ENCODE measurements around the gene CDC42EP3. TPM values are rescaled to one million over a fixed set of nuclear protein-coding genes. Genes with fewer than 3 reads are reported as not detected.

CDC42EP3 gene
- total and polyA plus RNA-seq, 8 donors: 6.7 to 89.7 (median 17.2) TPM

GRCh38 chr2:37621199-37621598 is 50.2 kb downstream of the CDC42EP3 start:
- intact Hi-C loops (cut with DNase I; ENCODE audit: low total_unique reads): no loop called here
- H3K27ac ChIP-seq: no peak overlapping the region
- H3K9me3 ChIP-seq: no peaks in the 10 kb centered on the region
- H3K36me3 ChIP-seq: no peaks in the 10 kb centered on the region
- DNase-seq: no peak
- 73 to 84% (median 79%) methylated on average over 1 of the region's 1 CpG for WGBS, 5 donors
- H3K4me3 ChIP-seq: no peak overlapping the region
- TF ChIP-seq POLR2AphosphoS5 (IDR thresholded peaks at IDR 0.05) (no peak), CTCF (IDR thresholded peaks at IDR 0.05) (no peak), EP300 (IDR thresholded peaks at IDR 0.05) (no peak), POLR2A (IDR thresholded peaks at IDR 0.05) (no peak)
- H3K4me1 ChIP-seq: peaks cover 5 to 42% (median 28%) of the 10 kb centered on the region in 4 donors
- H3K27me3 ChIP-seq: no peaks in the 10 kb centered on the region

- no peaks in the 10 kb centered on the region for H3K36me3 ChIP-seq
- no peaks in the 10 kb centered on the region for H3K27me3 ChIP-seq
- H3K9me3 ChIP-seq: no peaks in the 10 kb centered on the region
- intact Hi-C loops (cut with DNase I; ENCODE audit: low total_unique reads): no loop called here
- H3K27ac ChIP-seq: no peak overlapping the region
- H3K4me1 ChIP-seq: peaks cover 12 to 39% (median 27%) of the 10 kb centered on the region in 4 donors
- no peak for DNase-seq
- no peak for TF ChIP-seq CTCF (IDR thresholded peaks at IDR 0.05)
- no peak for TF ChIP-seq POLR2AphosphoS5 (IDR thresholded peaks at IDR 0.05)
- TF ChIP-seq POLR2A (IDR thresholded peaks at IDR 0.05): no peak
- no peak overlapping the region for H3K4me3 ChIP-seq
Measured at GRCh38 chr2:37619959-37620300, 51.5 kb downstream of the CDC42EP3 start.

- no peaks in the 10 kb centered on the region for H3K36me3 ChIP-seq
- no peak overlapping the region for H3K4me3 ChIP-seq
- peaks cover 12 to 38% (median 24%) of the 10 kb centered on the region in 4 donors for H3K4me1 ChIP-seq
- H3K27ac ChIP-seq: no peak overlapping the region
- H3K9me3 ChIP-seq: no peaks in the 10 kb centered on the region
- H3K27me3 ChIP-seq: no peaks in the 10 kb centered on the region
- WGBS, 5 donors: 79 to 87% (median 85%) methylated on average over 7 of the region's 7 CpGs
- no peak for DNase-seq
- intact Hi-C loops (cut with DNase I; ENCODE audit: low total_unique reads): no loop called here
- TF ChIP-seq POLR2AphosphoS5 (IDR thresholded peaks at IDR 0.05): no peak
- no peak for TF ChIP-seq POLR2A (IDR thresholded peaks at IDR 0.05)
- no peak for TF ChIP-seq EP300 (IDR thresholded peaks at IDR 0.05)
- no peak for TF ChIP-seq CTCF (IDR thresholded peaks at IDR 0.05)
Measured at GRCh38 chr2:37619230-37619958, 52.0 kb downstream of the CDC42EP3 start.

- no peaks in the 10 kb centered on the region for H3K27me3 ChIP-seq
- WGBS, 5 donors: 86 to 94% (median 93%) methylated on average over 3 of the region's 3 CpGs
- no peak overlapping the region for H3K4me3 ChIP-seq
- H3K9me3 ChIP-seq: no peaks in the 10 kb centered on the region
- no peak for DNase-seq
- peaks cover 12 to 40% (median 22%) of the 10 kb centered on the region in 4 donors for H3K4me1 ChIP-seq
- H3K27ac ChIP-seq: peak overlapping the region in 1 of 5 donors; percentile 61
- intact Hi-C loops (cut with DNase I; ENCODE audit: low total_unique reads): no loop called here
- TF ChIP-seq POLR2AphosphoS5 (IDR thresholded peaks at IDR 0.05) (no peak), POLR2A (IDR thresholded peaks at IDR 0.05) (no peak), CTCF (IDR thresholded peaks at IDR 0.05) (no peak), EP300 (IDR thresholded peaks at IDR 0.05) (no peak)
- H3K36me3 ChIP-seq: no peaks in the 10 kb centered on the region
Measured at GRCh38 chr2:37618326-37618725, 53.1 kb downstream of the CDC42EP3 start.

Measured in stomach (tissue), 9 donors.